Liver (tissue), 9 donors: ENCODE results near the gene RGL2. TPM values are rescaled to one million over a fixed set of nuclear protein-coding genes. Genes with fewer than 3 reads are reported as not detected.
A peak's percentile ranks its signal among the peaks of the same experiment; 100 is the strongest.

Experiments
- DNase-seq: peaks from one replicate; pipeline ENCODE4 v3.0.0-alpha.2; 2017; ENCODE audit warnings: low spot score
- H3K27ac ChIP-seq, 2 donors: one replicate each; pipeline ENCODE4 v1.7.0; 2013; ENCODE audit warnings: inconsistent platforms in 2 of 2, low read length in 2 of 2, control low read depth in 1 of 2, low read depth in 1 of 2, mild to moderate bottlenecking in 1 of 2
- H3K27me3 ChIP-seq, 4 donors: one replicate each; pipeline versions ENCODE4 v1.6.1 to v1.7.0; 2013; ENCODE audit warnings: low read length in 3 of 4, inconsistent platforms in 1 of 4, mild to moderate bottlenecking in 1 of 4, moderate library complexity in 1 of 4; ENCODE audit not compliant: control insufficient read depth in 4 of 4, insufficient read depth in 4 of 4
- H3K36me3 ChIP-seq, 4 donors: one replicate each; pipeline versions ENCODE4 v1.6.1 to v1.7.0; 2013; ENCODE audit warnings: low read length in 3 of 4, mild to moderate bottlenecking in 3 of 4, low read depth in 1 of 4, moderate library complexity in 1 of 4; ENCODE audit not compliant: control insufficient read depth in 4 of 4, insufficient read depth in 3 of 4
- H3K4me1 ChIP-seq, 4 donors: one replicate each; pipeline versions ENCODE4 v1.6.1 to v1.7.0; 2013; ENCODE audit warnings: low read length in 3 of 4, mild to moderate bottlenecking in 3 of 4, moderate library complexity in 1 of 4; ENCODE audit not compliant: control insufficient read depth in 4 of 4, insufficient read depth in 4 of 4
- H3K4me3 ChIP-seq, 3 donors: one replicate each; pipeline versions ENCODE4 v1.6.1 to v1.7.0; 2013; ENCODE audit warnings: low read length in 3 of 3, control low read depth in 1 of 3, low read depth in 1 of 3, mild to moderate bottlenecking in 1 of 3
- H3K9ac ChIP-seq, 2 donors: one replicate each; pipeline ENCODE4 v1.7.0; 2013; ENCODE audit warnings: low read length in 2 of 2, mild to moderate bottlenecking in 2 of 2, moderate library complexity in 2 of 2, control low read depth in 1 of 2, low read depth in 1 of 2
- H3K9me3 ChIP-seq, 4 donors: one replicate each; pipeline versions ENCODE4 v1.6.1 to v1.7.0; 2013; ENCODE audit warnings: low read length in 3 of 4; ENCODE audit not compliant: control insufficient read depth in 4 of 4
- ATF3 ChIP-seq: IDR thresholded peaks from 2 replicates; pipeline ENCODE4 v1.6.1; 2016; ENCODE audit warnings: antibody characterized with exemption
- CTCF ChIP-seq: fragments of 150-350 bp; IDR thresholded peaks from 2 replicates; pipeline ENCODE4 v1.5.1; 2017; ENCODE audit warnings: improper control_type of control experiment, low read depth, low read length; ENCODE audit not compliant: missing input control
- EGR1 ChIP-seq, 2 donors: IDR thresholded peaks; 2 replicates each; pipeline ENCODE4 v1.6.1; 2016 to 2018; ENCODE audit warnings: antibody characterized with exemption in 2 of 2, low read depth in 2 of 2
- FOXA1 ChIP-seq: IDR thresholded peaks from 2 replicates; pipeline ENCODE4 v1.6.1; 2016; ENCODE audit warnings: antibody characterized with exemption
- FOXA2 ChIP-seq: IDR thresholded peaks from 2 replicates; pipeline ENCODE4 v1.6.1; 2016; ENCODE audit warnings: antibody characterized with exemption
- GABPA ChIP-seq, 2 donors: IDR thresholded peaks in 1 of 2; conservative IDR thresholded peaks in 1 of 2; 2 replicates each; pipeline ENCODE4 v1.6.1; 2016; ENCODE audit warnings: antibody characterized with exemption in 2 of 2, mild to moderate bottlenecking in 1 of 2, moderate library complexity in 1 of 2
- HNF4A ChIP-seq, 2 donors: conservative IDR thresholded peaks; 2 replicates each; pipeline ENCODE4 v1.6.1; 2016; ENCODE audit warnings: antibody characterized with exemption in 2 of 2, mild to moderate bottlenecking in 2 of 2
- HNF4G ChIP-seq: IDR thresholded peaks from 2 replicates; pipeline ENCODE4 v1.6.1; 2016; ENCODE audit warnings: antibody characterized with exemption
- JUND ChIP-seq, 2 donors: IDR thresholded peaks; 2 replicates each; pipeline ENCODE4 v1.6.1; 2016; ENCODE audit warnings: antibody characterized with exemption in 2 of 2
- MAX ChIP-seq: IDR thresholded peaks from 2 replicates; pipeline ENCODE4 v1.6.1; 2016; ENCODE audit warnings: antibody characterized with exemption
- NR2F2 ChIP-seq: IDR thresholded peaks from 2 replicates; pipeline ENCODE4 v1.6.1; 2016; ENCODE audit warnings: antibody characterized with exemption
- RAD21 ChIP-seq, 2 donors: IDR thresholded peaks; 2 replicates each; pipeline ENCODE4 v1.6.1; 2016; ENCODE audit warnings: antibody characterized with exemption in 2 of 2, mild to moderate bottlenecking in 2 of 2
- REST ChIP-seq: IDR thresholded peaks from 2 replicates; pipeline ENCODE4 v1.6.1; 2016; ENCODE audit warnings: antibody characterized with exemption, mild to moderate bottlenecking
- SP1 ChIP-seq: IDR thresholded peaks from 2 replicates; pipeline ENCODE4 v1.6.1; 2018; ENCODE audit warnings: antibody characterized with exemption, mild to moderate bottlenecking
- YY1 ChIP-seq: IDR thresholded peaks from 2 replicates; pipeline ENCODE4 v1.6.1; 2016; ENCODE audit warnings: antibody characterized with exemption, mild to moderate bottlenecking
- ZBTB33 ChIP-seq: IDR thresholded peaks from 2 replicates; pipeline ENCODE4 v1.6.1; 2016; ENCODE audit warnings: antibody characterized with exemption
- WGBS: extraction: QIAGEN DNeasy Blood & Tissue Kit; methylation state at CpG from one replicate; pipeline ENCODE4 v1.1.7; 2013; 5-methylcytosine and 5-hydroxymethylcytosine counted together
- polyA plus RNA-seq, 2 donors: library from polyadenylated mRNA; stranded (reverse) in 1 of 2; unstranded in 1 of 2; fragments of 200-250 nt in 1 of 2; fragments of >200 nt in 1 of 2; fragmentation: Nextera tagmentation in 1 of 2; extraction: Ambion mirVana in 1 of 2; gene quantifications; one replicate each; pipeline versions ENCODE4 v1.2.1 to v1.2.3, GENCODE V29; 2013 to 2015
- total RNA-seq, 2 donors: library from RNA; depleted of rRNA; stranded (reverse); fragments of >200 nt; gene quantifications; one replicate each; pipeline ENCODE4 v1.2.3, GENCODE V29; 2014
- donor health status: healthy.
- donor health status: healthy.
- donor health status: healthy.
- donor health status: healthy.
- donor health status: healthy.

Gene RGL2
- total and polyA plus RNA-seq, 4 donors, result 16.7 to 22.8 (median 17.3) TPM

DNA sequence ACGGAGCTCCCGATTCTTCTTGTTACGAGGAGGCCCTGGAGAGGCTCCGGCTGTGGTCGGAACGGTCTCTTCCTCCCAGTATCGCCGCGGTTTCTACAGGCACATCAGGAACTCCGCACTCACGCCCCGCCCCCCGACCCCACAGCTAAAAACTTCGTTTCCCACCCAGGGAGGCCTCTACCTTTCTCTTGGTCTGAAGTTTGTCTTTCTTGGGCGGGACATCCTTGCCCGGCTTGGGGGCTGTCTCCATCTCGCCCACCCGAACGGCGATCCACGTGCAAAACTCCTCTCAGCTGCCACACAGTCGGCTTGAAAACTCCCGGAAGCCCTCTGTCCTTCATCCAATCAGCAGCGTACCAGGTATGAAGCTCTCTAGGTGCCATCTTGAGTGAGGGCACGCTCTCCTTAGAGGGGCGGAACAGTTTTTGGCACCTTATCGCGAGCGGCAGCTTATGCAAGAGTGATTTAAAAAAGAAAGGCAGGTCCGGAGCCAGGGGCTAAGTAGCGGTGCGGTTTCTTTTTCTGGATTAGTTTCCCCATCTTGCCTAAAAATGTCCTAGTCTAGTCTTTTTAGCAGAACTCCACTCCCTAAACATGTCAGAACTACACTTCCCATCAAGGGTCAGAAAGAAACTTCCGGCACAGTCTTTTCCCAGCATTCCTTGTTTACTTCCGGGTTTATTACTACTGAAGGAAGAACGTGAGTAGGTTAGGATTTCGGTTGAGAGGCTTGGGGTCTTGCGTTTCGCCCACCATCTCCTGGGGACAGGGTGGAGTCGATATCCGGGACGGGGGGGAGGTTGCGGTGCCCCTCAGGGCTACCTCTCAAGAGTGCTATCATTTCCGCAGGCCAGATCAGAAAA lies 9.6 kb downstream of the RGL2 start, which contains the start of the genes PFDN6 and WDR46 (continued):
- peak; percentile 53 for TF ChIP-seq NR2F2
- TF ChIP-seq HNF4G, result no peak
- no peak for TF ChIP-seq ATF3
- TF ChIP-seq MAX, result peak; percentile 84
- TF ChIP-seq JUND (IDR thresholded peaks at IDR 0.05), result peak in 1 of 2 donors; percentile 33
- TF ChIP-seq FOXA1, result peak; percentile 64
- TF ChIP-seq YY1, result peak; percentile 100

GRCh38 chr6:33288141-33288920 lies 10.4 kb downstream of the RGL2 start:
- Histone ChIP-seq H3K4me1 (peaks cover 10 to 23% (median 20%) of the 10 kb centered on the region in 4 donors), H3K9me3 (no peaks in the 10 kb centered on the region)

More at GRCh38 chr6:33288141-33288920, 10.4 kb downstream of the RGL2 start:
- WGBS, result 17% methylated on average over 21 of the region's 21 CpGs
- no peak for DNase-seq
- Histone ChIP-seq H3K9ac (peak overlapping the region; percentile 68), H3K4me3 (peak overlapping the region; percentile 74 to 93 (median 83)), H3K36me3 (peaks cover 7 to 48% (median 19%) of the 10 kb centered on the region in 4 donors), H3K27me3 (no peaks in the 10 kb centered on the region), H3K27ac (peak overlapping the region; percentile 85 to 87)
- no peak for TF ChIP-seq REST
- TF ChIP-seq SP1, result no peak
- TF ChIP-seq HNF4G, result no peak
- TF ChIP-seq GABPA (IDR thresholded peaks at IDR 0.05 in 1 of 2, conservative IDR thresholded peaks at IDR 0.05 in 1 of 2), result no peak
- TF ChIP-seq NR2F2, result no peak
- no peak for TF ChIP-seq YY1
- no peak for TF ChIP-seq HNF4A (conservative IDR thresholded peaks at IDR 0.05)
- no peak for TF ChIP-seq CTCF
- TF ChIP-seq FOXA2, result no peak
- no peak for TF ChIP-seq MAX
- no peak for TF ChIP-seq RAD21 (IDR thresholded peaks at IDR 0.05)
- no peak for TF ChIP-seq ZBTB33
- TF ChIP-seq ATF3, result no peak
- TF ChIP-seq FOXA1, result no peak
- TF ChIP-seq EGR1 (IDR thresholded peaks at IDR 0.05; ENCODE audit: low read depth in 2 of 2), result no peak
